Endothelial cell of umbilical vein (primary cell): ENCODE data around the gene REM1.

Experiments
- CTCF ChIP-seq, 2 donors: IDR thresholded peaks; 1 replicate in 1 of 2; 2 replicates in 1 of 2; pipeline ENCODE4 v1.5.1; 2011; ENCODE audit warnings: low read length in 2 of 2, mild to moderate bottlenecking in 2 of 2, moderate library complexity in 2 of 2, control low read depth in 1 of 2, inconsistent platforms in 1 of 2, low read depth in 1 of 2; ENCODE audit not compliant: insufficient read depth in 1 of 2; ENCODE audit errors: extremely low read depth in 1 of 2
- EZH2 ChIP-seq: IDR thresholded peaks from 2 replicates; pipeline ENCODE4 v1.6.1; 2012; ENCODE audit warnings: borderline replicate concordance, low read depth, mild to moderate bottlenecking, moderate library complexity, low read length, inconsistent platforms; ENCODE audit not compliant: severe bottlenecking
- POLR2AphosphoS5 ChIP-seq: IDR thresholded peaks from 2 replicates; pipeline ENCODE4 v1.6.1; 2012; ENCODE audit warnings: low read depth, mild to moderate bottlenecking, control low read depth, low read length, moderate library complexity; ENCODE audit not compliant: insufficient read depth

GRCh38 chr20:31516166-31516565 lies 41.1 kb downstream of the REM1 start:
- TF ChIP-seq CTCF (IDR thresholded peaks at IDR 0.05; ENCODE audit: extremely low read depth in 1 of 2, insufficient read depth in 1 of 2, low read depth in 1 of 2, low read length in 2 of 2), result no peak
- TF ChIP-seq EZH2, result no peak
- TF ChIP-seq POLR2AphosphoS5, result no peak
